Kidney (tissue), 14 donors: Measurements from ENCODE around the gene FARS2. TPM values are rescaled to one million over a fixed set of nuclear protein-coding genes. Genes with fewer than 3 reads are reported as not detected.

Experiments
- DNase-seq, 5 donors: peaks; one replicate each; pipeline ENCODE4 v3.0.0-alpha.2; 2013 to 2020
- FAIRE-seq: peaks from 2 replicates; lab custom pipeline; 2012; peaks lifted over from hg19 to GRCh38; lab: Jason Lieb, UNC
- H3K27ac ChIP-seq, 2 donors: one replicate each; pipeline ENCODE4 v1.7.0; 2013; ENCODE audit warnings: low read depth in 2 of 2, low read length in 2 of 2, inconsistent platforms in 1 of 2
- H3K27me3 ChIP-seq: one replicate; pipeline ENCODE4 v1.7.1; 2013; ENCODE audit warnings: low read length, inconsistent platforms; ENCODE audit not compliant: control insufficient read depth, insufficient read depth
- H3K36me3 ChIP-seq, 3 donors: one replicate each; pipeline versions ENCODE4 v1.7.0 to v1.7.1; 2013; ENCODE audit warnings: low read length in 3 of 3, control low read depth in 1 of 3, inconsistent platforms in 1 of 3; ENCODE audit not compliant: insufficient read depth in 3 of 3, control insufficient read depth in 2 of 3
- H3K4me1 ChIP-seq, 3 donors: one replicate each; pipeline versions ENCODE4 v1.7.0 to v1.7.1; 2013; ENCODE audit warnings: low read length in 3 of 3, inconsistent platforms in 1 of 3, low read depth in 1 of 3; ENCODE audit not compliant: control insufficient read depth in 2 of 3, insufficient read depth in 2 of 3
- H3K4me3 ChIP-seq, 3 donors: one replicate each; pipeline versions ENCODE4 v1.7.0 to v1.8.1; 2013; ENCODE audit warnings: low read length in 3 of 3, control low read depth in 1 of 3, inconsistent platforms in 1 of 3
- H3K9ac ChIP-seq, 3 donors: one replicate each; pipeline versions ENCODE4 v1.7.0 to v1.7.1; 2013; ENCODE audit warnings: low read length in 3 of 3, control low read depth in 1 of 3, inconsistent platforms in 1 of 3
- H3K9me3 ChIP-seq, 3 donors: one replicate each; pipeline versions ENCODE4 v1.7.0 to v1.7.1; 2013; ENCODE audit warnings: low read length in 3 of 3, control low read depth in 1 of 3, inconsistent platforms in 1 of 3; ENCODE audit not compliant: control insufficient read depth in 2 of 3, insufficient read depth in 1 of 3
- CTCF ChIP-seq: IDR thresholded peaks from 3 replicates; pipeline ENCODE4 v1.5.1; 2012; ENCODE audit warnings: mild to moderate bottlenecking, moderate library complexity, borderline replicate concordance; ENCODE audit not compliant: insufficient read depth; ENCODE audit errors: extremely low read depth
- intact Hi-C: fragments of 100-400 bp; cut with DNase I; formaldehyde crosslinking; loops from one replicate; pipeline ENCODE4 v1.11.1; 2022
- polyA plus RNA-seq: library from polyadenylated mRNA; stranded (reverse); fragments of 350-450 nt; fragmentation: Illumina TruSeq; extraction: RNeasy Lipid Tissue Mini Kit (QIAGEN cat#74804); gene quantifications from one replicate; pipeline ENCODE4 v1.2.3, GENCODE V29; 2014; ENCODE audit warnings: low read depth, low replicate concordance; ENCODE audit not compliant: insufficient read depth
- total RNA-seq: library from RNA; stranded (reverse); fragmentation: NEBNext Ultra II Directional; extraction: Animal tissue kit (Norgen Biotek cat#: 25700); gene quantifications from one replicate; pipeline ENCODE4 v1.2.1, GENCODE V29; 2021
- donor health status: control.
- donor health status: control.
- donor health status: control.
- donor health status: control.
- donor health status: control.
- donor health status: DM: yes; HTN: yes; CAD: no.
- donor health status: Normal renal cell carcinoma (clear cell type).

FARS2 gene
- total and polyA plus RNA-seq, 2 donors from 2014 or later = 22.1 to 24.8 TPM

DNA sequence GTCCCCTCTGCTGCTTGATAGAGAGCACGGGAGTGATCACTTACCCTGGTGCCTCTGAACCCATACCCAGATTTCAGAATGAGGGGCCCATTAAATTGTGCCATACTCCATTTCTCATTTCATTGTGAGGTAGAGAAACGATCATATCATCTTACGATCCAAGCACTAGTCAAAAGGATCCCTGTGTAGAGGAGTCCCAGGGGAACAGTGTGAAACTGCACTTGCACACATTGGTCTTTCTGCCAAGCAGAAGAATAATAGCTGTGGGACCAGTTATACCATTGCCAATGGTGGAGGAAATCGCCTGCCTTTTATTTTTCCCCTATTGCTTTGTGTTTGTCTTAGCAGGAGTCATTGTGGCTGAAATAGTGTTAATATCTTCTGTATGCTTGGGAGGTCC is 161.9 kb downstream of the FARS2 start:
- intact Hi-C loops = no loop called here
- FAIRE-seq = no peak
- Histone ChIP-seq H3K9me3 (no peaks in the 10 kb centered on the region), H3K27me3 (no peaks in the 10 kb centered on the region), H3K36me3 (no peaks in the 10 kb centered on the region), H3K27ac (no peak overlapping the region), H3K4me3 (no peak overlapping the region), H3K9ac (no peak overlapping the region), H3K4me1 (no peaks in the 10 kb centered on the region)
- no peak for DNase-seq
- no peak for TF ChIP-seq CTCF

GRCh38 chr6:5424726-5425125 is 163.4 kb downstream of the FARS2 start:
- Histone ChIP-seq H3K36me3 (no peaks in the 10 kb centered on the region), H3K4me1 (no peaks in the 10 kb centered on the region), H3K27me3 (no peaks in the 10 kb centered on the region), H3K4me3 (no peak overlapping the region), H3K9me3 (no peaks in the 10 kb centered on the region), H3K27ac (no peak overlapping the region), H3K9ac (no peak overlapping the region)
- FAIRE-seq (no peak), DNase-seq (no peak)
- no peak for TF ChIP-seq CTCF
- intact Hi-C loops = no loop called here

GRCh38 chr6:5425267-5425666 is 164.0 kb downstream of the FARS2 start:
- no peaks in the 10 kb centered on the region for H3K4me1 ChIP-seq
- intact Hi-C loops = no loop called here
- TF ChIP-seq CTCF = no peak
- no peak overlapping the region for H3K9ac ChIP-seq
- H3K9me3 ChIP-seq = no peaks in the 10 kb centered on the region
- H3K36me3 ChIP-seq = no peaks in the 10 kb centered on the region
- no peak overlapping the region for H3K4me3 ChIP-seq
- no peak for DNase-seq
- no peak overlapping the region for H3K27ac ChIP-seq
- no peaks in the 10 kb centered on the region for H3K27me3 ChIP-seq
- FAIRE-seq = no peak

DNA sequence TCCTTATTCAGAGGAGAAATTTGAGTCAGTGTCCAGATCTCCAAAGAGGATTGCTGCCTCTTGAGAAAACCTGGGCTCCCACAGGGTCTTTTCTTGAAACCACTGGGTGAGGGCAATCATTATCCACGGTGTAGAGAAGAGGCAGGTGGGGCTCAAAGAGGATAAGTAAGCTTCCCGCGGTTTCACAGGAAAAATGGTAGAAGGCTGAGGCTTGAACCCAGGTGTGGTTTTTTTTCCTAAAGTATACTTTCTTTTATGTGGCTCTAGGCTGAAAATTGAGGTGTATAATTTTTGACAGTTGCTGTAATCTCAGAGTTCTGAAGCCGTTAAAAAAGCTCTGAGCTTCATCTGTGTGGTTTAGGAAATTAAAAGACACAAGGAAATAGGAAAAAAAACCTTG is 164.5 kb downstream of the FARS2 start:
- no peak overlapping the region for H3K4me3 ChIP-seq
- H3K9ac ChIP-seq = no peak overlapping the region
- no peak for FAIRE-seq

More for the DNA sequence above, 164.5 kb downstream of the FARS2 start:
- no peak for TF ChIP-seq CTCF
- Histone ChIP-seq H3K27me3 (no peaks in the 10 kb centered on the region), H3K4me1 (no peaks in the 10 kb centered on the region), H3K9me3 (no peaks in the 10 kb centered on the region), H3K27ac (no peak overlapping the region), H3K36me3 (no peaks in the 10 kb centered on the region)
- DNase-seq = no peak
- intact Hi-C loops = no loop called here
